Neural cell (in vitro differentiated cells): Measurements from ENCODE around the gene NOSTRIN.

Experiments
- EP300 ChIP-seq: fragments of 450-650 bp; conservative IDR thresholded peaks from 2 replicates; pipeline ENCODE4 v1.6.1; 2014; ENCODE audit warnings: antibody characterized with exemption, mild to moderate bottlenecking, moderate library complexity; ENCODE audit not compliant: poor library complexity, severe bottlenecking
- EZH2 ChIP-seq: fragments of 200-600, 300-800 bp; shearing (Covaris generic), sonication (generic); IDR thresholded peaks from 2 replicates; pipeline ENCODE4 v1.6.1; 2014; ENCODE audit warnings: antibody characterized with exemption, low read length, borderline replicate concordance, mild to moderate bottlenecking; ENCODE audit not compliant: insufficient read depth, poor library complexity, severe bottlenecking
- MXI1 ChIP-seq: fragments of 450-650 bp; conservative IDR thresholded peaks from 2 replicates; pipeline ENCODE4 v1.6.1; 2014; ENCODE audit warnings: antibody characterized with exemption, mild to moderate bottlenecking; ENCODE audit not compliant: poor library complexity, severe bottlenecking
- POLR2AphosphoS5 ChIP-seq: IDR thresholded peaks from 2 replicates; pipeline ENCODE4 v1.6.1; 2012
- RAD21 ChIP-seq: fragments of 450-650 bp; conservative IDR thresholded peaks from 2 replicates; pipeline ENCODE4 v1.6.1; 2014; ENCODE audit warnings: antibody characterized with exemption, mild to moderate bottlenecking, moderate library complexity
- TAF1 ChIP-seq: IDR thresholded peaks from 2 replicates; pipeline ENCODE4 v1.6.1; 2012; ENCODE audit warnings: low read depth
- TF ChIP-seq, protein P1 (sequence below): IDR thresholded peaks from 2 replicates; pipeline ENCODE4 v1.6.1; 2012; ENCODE audit warnings: borderline replicate concordance
- TF ChIP-seq, protein P2 (sequence below): fragments of 450-650 bp; IDR thresholded peaks from 2 replicates; pipeline ENCODE4 v1.5.1; 2014; ENCODE audit warnings: antibody characterized with exemption, mild to moderate bottlenecking, moderate library complexity; ENCODE audit not compliant: poor library complexity, severe bottlenecking

DNA sequence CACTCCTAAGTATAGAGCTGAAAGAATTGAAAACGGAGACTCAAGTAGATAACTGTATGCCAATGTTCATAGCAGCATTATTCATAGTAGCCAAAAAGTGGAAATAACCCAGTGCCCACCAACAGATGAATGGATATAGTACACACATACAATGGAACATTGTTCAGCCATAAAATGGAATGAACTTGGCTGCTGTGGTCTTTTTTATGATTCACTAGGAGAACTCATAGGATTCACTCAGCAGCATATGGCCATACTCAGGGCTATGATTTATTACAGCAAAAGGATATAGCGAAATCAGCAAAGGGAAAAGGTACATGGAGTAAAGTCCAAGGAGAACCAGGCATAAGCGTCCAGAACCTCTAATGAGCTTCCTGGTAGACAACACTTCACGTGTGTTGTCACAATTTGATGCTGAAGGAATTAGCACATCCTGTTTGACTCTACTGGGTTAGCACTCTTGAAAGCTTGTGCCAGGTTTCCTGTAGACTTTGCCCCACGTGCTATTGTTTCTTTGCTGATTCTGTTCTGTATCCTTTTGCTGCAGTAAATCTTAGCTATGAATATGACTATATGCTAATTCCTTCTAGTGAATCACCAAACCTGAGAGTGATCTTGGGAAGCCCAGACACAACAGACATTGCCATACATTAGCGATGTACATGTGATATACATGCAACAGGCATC, 72.1 kb downstream of the NOSTRIN start:
- TF ChIP-seq, protein P1, sequence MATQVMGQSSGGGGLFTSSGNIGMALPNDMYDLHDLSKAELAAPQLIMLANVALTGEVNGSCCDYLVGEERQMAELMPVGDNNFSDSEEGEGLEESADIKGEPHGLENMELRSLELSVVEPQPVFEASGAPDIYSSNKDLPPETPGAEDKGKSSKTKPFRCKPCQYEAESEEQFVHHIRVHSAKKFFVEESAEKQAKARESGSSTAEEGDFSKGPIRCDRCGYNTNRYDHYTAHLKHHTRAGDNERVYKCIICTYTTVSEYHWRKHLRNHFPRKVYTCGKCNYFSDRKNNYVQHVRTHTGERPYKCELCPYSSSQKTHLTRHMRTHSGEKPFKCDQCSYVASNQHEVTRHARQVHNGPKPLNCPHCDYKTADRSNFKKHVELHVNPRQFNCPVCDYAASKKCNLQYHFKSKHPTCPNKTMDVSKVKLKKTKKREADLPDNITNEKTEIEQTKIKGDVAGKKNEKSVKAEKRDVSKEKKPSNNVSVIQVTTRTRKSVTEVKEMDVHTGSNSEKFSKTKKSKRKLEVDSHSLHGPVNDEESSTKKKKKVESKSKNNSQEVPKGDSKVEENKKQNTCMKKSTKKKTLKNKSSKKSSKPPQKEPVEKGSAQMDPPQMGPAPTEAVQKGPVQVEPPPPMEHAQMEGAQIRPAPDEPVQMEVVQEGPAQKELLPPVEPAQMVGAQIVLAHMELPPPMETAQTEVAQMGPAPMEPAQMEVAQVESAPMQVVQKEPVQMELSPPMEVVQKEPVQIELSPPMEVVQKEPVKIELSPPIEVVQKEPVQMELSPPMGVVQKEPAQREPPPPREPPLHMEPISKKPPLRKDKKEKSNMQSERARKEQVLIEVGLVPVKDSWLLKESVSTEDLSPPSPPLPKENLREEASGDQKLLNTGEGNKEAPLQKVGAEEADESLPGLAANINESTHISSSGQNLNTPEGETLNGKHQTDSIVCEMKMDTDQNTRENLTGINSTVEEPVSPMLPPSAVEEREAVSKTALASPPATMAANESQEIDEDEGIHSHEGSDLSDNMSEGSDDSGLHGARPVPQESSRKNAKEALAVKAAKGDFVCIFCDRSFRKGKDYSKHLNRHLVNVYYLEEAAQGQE = no peak
- TF ChIP-seq EP300 (no peak), RAD21 (no peak), EZH2 (no peak), POLR2AphosphoS5 (no peak), TAF1 (no peak), MXI1 (no peak)
- TF ChIP-seq, protein P2, sequence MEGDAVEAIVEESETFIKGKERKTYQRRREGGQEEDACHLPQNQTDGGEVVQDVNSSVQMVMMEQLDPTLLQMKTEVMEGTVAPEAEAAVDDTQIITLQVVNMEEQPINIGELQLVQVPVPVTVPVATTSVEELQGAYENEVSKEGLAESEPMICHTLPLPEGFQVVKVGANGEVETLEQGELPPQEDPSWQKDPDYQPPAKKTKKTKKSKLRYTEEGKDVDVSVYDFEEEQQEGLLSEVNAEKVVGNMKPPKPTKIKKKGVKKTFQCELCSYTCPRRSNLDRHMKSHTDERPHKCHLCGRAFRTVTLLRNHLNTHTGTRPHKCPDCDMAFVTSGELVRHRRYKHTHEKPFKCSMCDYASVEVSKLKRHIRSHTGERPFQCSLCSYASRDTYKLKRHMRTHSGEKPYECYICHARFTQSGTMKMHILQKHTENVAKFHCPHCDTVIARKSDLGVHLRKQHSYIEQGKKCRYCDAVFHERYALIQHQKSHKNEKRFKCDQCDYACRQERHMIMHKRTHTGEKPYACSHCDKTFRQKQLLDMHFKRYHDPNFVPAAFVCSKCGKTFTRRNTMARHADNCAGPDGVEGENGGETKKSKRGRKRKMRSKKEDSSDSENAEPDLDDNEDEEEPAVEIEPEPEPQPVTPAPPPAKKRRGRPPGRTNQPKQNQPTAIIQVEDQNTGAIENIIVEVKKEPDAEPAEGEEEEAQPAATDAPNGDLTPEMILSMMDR = no peak
